ENCODE measurements around the gene SEMA5A. TPM values are rescaled to one million over a fixed set of nuclear protein-coding genes. Genes with fewer than 3 reads are reported as not detected.

The SEMA5A gene
- total RNA-seq, 1 experiment from 2014 or later: 18.6 TPM

DNA sequence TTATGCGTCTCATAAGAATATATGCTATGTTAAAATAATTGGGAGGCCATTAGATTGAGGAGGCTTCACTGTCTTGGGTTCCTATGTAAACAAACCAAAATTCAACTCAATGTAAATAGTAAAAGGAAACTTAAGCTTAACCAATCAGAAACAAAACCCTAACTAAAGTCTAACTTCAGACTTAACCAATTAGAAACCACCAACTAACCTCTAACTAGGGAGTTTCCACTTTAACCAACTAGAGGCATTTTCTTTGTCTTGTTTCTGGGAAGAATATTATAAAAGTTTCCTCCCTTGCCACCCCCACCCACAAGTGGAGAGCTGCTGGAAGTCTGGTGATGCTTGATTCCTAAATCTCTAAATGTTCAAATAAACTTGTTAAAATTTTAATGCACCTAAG lies 214.5 kb downstream of the SEMA5A start:
- no peak for DNase-seq (ENCODE audit: low read depth)

DNA sequence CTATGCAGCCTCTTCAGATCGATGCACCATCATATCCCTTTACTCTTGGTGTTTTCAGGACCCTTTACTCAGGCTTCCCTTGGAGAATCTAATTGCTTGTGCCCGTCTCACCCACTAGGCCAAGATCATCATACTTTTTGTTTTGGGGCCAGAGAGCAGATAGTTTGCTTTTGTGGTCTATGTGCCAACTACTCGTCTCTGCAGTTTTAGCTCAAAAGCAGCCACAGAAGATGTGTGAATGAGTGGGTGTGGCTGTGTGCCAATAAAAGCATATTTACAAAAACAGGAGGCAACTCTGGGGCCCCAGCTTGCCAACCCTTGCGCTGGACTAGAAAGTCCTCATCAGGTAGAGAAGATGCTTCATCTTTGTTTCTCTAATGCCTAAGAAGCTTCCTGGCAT lies 216.8 kb downstream of the SEMA5A start:
- no peak for DNase-seq (ENCODE audit: low read depth)

DNA sequence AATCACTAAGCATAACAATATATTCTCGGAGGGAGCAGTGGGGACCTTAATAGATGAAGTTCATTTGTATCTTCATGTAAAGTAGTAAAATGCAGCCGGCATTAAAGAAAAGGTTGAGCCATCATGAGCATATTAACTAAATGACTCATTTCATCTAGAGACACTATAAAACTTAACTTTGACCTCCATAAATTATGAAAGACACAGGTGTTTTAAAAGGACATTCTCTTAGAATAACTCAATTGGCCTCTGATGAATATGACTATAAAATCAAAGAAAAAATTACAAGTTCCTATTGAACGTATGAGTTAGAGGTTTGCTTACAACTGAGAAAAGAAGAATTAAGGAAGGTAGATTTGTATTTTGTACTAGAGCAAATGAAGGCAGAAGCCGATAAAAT lies 220.3 kb downstream of the SEMA5A start:
- peak; percentile 40 for DNase-seq (ENCODE audit: low read depth)

DNA sequence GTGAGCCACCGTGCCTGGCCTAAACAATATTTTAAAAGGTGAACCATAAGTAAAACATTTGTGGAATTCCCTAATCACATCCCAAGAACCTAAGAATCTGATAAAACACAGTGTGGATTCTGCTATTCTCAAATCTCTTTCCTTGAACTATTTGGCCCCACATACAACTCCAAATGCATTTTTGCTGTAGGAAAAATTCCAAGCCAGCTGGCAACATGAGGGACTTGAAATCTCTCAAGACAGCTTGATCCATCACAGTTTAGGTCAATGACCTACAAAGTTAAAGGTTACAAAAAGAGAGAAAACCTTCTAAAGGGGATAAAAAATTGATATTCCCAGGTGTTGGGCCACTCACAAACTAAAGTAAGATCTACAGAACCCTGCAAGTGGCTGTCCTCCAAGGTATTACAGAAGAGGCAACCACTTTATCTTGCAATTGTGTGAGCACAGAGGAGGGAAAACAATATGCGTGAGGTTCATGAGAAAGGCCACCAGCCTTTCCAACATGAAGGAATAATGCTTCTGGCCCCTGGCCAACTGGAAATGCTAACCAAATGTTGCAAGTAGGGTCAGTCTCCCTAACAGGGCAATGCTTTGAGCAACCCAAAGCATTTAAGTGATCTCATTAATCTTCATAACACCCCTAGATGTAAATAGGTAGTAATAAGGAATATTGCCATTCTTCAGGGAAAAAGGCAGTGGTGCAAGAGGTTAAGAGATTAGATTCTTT lies 221.4 kb downstream of the SEMA5A start:
- peak; percentile 38 for DNase-seq (ENCODE audit: low read depth)

DNA sequence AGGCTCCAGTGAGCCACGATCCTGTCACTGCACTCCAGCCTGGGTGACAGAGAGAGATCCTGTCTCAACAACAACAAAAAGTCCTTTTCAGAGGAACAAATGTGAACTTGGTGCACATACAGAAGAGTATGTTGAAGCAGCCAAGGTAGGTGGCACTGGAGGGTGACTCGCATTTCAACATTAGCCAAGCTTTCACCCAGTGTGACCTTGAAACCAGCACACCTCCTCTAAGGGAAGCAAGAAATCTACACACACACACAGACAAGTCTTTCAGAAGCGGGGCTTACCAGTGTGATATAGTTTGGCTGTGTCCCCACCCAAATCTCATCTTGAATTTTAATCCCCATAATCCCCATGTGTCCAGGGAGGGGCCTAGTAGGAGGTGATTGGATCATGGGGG lies 225.2 kb downstream of the SEMA5A start:
- DNase-seq (ENCODE audit: low read depth): no peak

DNA sequence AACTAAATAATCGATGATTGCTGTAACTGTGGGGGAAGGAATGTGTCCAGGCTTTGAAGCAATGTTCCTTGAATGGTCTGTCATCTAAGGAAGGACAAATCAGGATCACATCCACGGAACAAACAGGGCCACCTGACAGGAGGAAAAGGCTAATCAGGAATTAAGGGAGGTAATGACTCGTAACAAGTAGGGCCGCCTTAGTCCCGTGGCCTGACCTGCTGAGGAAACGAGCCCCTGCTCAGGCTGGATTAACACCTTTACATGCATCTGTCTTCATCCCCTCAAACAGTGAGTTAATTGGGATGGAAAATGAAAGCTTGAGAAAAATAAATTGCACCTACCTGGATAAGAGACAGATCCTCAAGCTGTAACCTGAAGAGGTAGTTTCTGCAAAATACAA lies 227.8 kb downstream of the SEMA5A start:
- DNase-seq (ENCODE audit: low read depth): no peak

DNA sequence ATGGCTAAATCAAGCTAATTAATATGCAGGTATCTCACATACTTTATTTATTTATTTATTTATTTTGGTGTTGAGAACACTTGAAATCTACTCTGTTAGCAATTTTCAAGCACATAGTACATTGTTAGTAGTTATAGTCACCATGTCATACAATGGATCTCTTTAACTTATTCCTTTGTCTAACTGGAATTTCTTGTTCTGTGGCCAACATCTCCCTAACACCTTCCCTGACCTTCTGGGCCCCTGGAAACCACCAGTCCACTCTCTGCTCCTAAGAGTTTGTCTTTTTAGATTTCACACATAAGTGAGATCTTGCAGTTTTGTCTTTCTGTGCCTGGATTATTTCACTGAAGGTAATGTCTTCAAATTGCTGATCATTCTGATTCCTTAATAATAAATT lies 229.1 kb downstream of the SEMA5A start:
- DNase-seq (ENCODE audit: low read depth): no peak

DNA sequence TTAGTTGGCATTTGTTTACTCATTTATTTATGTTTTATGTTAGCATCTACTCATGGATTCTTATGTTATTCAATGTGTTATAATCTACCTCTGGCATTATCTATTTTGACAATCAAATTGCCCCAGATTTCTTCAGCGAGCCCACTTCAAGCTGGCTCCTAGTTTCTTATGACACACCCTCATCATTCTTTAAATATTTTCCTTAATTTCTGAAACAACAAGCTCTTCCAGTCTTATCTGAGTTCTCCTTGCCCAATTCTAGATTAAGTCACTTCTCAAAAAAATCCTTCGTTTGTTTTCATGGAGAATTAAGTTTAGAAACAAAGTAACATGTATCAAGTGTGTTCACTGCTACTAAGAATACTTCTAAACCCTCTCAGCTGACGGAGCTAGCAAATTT lies 229.8 kb downstream of the SEMA5A start:
- no peak for DNase-seq (ENCODE audit: low read depth)

DNA sequence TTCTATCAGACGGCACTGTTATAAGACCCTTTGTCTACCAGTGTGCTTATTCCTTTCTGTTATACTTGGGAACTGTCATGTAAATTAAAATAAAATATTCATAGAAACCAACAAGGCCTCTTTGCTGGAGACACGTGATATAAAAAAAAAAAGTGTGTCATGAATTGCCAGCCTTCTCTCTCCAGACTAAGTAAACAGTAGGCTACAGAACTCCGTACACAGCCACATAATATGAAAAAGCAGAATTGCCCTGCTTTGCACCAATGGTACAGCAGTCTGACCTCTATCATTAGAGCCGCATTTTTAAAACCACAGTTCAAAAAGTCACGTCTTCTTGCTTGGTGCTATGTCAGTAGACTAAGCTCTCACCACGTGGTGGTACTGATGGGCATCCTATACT lies 231.3 kb downstream of the SEMA5A start:
- no peak for DNase-seq (ENCODE audit: low read depth)

DNA sequence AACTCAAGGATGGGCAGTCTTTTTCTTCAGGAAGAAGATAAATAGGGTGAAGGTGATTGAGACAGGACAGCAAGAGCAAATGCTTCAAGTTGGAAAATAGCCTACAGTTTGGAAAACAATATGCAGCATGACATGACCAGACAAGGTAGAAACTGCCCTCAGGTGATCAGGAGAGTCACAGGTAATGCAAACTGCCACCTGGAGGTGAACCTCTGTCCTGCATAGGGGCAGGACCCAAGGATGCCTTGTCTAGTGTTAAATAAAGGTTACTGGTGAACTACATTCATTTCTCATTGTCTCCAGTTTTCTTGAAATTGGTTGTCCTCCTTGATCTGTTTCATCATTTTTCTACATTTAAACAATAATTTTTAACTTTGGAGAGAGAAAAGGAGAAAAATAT lies 232.1 kb downstream of the SEMA5A start:
- no peak for DNase-seq (ENCODE audit: low read depth)

DNA sequence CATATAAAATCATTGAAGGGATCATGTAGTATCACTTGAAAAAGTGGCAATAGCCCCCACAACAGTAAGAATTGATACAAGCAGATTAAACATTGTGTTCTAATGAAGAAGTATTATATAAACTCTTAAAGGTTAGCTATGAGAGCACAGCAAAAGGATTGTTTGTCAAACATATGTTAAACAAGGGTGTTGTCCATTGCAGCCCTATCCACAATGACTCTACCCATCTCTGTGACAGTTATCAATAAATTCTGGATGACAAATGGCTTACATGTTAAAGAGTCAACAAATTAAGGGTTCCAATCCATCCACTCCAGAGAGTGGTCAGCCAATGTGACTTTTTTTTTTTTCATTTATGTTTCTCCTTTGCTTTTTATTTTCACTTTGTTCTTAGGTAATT lies 238.7 kb downstream of the SEMA5A start:
- DNase-seq (ENCODE audit: low read depth): no peak

DNA sequence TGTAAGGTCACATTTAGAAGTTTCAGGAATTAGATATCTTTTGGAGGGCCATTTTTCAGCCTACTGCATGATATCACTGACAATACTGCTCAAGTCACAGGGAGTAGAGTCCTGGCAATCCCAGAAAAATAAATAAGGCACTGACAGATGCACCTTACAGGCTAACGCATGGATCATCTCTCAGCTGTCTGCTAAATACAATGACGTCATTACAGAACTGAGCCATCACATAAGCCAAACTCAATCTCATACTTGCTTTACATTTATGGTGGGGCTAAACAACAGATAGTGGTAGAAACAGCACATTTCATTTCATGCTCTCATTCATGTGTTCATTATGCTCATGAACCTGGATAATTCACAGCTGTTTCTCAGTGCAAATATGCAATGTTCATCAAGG lies 243.7 kb downstream of the SEMA5A start:
- DNase-seq (ENCODE audit: low read depth): peak; percentile 12

DNA sequence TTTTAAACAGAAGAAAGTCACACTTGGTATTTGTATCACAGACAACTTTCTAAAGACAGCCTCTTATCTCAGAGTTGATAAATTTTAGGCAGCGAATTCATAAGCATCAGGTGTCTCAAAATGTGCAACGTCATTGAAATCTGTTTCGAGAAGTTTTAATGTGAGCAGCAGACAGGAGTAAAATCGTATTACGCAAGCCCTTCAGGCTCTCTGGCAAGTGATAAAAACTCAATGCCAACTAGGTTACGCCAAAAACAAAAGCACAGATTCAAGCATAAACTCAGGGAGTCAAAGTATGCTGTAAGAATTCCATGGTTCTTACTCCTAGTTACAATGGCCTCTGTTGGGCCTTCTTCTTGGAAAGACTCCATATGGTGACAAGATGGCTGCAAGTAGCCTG lies 244.7 kb downstream of the SEMA5A start:
- no peak for DNase-seq (ENCODE audit: low read depth)

DNA sequence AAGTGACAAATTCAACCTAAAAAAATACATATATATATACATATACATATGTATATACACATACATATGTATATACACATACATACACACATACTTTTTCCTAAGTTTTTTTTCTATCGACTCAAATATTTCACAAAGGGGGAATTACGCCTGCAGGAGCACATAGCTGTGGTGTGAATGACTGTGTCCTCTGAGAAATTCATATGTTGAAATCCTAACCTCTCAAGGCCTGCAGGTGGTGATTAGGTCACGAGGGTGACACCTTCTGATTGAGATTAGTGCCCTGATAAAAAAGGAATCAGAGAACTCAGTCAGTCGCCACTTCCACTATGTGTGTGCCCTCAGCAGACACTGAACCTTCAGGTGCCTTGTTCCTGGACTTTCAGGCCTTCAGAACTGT lies 248.7 kb downstream of the SEMA5A start:
- no peak for DNase-seq (ENCODE audit: low read depth)

DNA sequence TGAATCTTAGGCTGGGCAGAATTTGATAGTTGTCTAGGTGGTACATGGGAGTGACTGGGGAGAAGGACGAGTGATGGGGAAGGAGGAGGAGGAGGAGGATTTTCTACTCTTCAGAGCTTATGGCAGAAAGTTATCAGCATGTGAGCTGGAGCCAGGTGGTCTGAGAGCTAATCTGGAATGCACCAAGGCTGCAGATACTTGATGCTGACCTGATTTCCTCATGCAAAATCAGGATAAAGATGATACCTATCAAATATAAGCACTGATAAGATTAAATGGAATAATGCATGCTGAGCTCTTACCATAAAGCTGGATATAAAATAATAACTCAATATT lies 250.4 kb downstream of the SEMA5A start:
- DNase-seq (ENCODE audit: low read depth): no peak

DNA sequence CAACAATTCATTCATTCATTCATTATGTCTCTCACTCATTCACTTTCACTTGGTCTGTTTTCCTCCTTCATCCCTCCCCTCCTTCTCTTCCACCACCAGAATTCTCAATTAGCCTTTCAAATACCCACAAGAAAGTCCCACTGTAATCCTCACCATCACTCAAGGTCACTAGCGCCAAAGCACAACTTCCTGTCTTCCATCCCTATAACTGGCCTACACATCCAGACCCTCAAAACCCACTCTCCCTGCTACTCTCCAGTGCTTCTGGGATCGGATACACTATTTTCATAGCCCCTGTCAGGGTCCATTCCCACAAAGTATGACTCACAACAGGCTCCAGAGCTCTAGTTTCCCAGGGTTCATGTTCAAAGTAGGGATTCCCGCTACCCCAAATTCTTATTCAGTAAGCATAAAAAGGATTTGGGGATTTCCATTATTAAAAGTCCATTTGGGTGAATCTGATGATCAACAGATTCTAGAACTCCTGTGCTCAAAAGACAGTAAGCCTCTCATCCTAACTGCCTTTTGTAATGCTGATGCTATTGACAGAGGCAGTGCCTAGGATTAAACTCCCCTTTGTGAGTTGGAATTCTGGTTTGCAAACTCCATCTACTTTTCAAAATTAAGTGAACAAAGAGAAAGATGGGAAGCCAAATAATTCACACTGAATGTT lies 250.9 kb downstream of the SEMA5A start:
- DNase-seq (ENCODE audit: low read depth): no peak

DNA sequence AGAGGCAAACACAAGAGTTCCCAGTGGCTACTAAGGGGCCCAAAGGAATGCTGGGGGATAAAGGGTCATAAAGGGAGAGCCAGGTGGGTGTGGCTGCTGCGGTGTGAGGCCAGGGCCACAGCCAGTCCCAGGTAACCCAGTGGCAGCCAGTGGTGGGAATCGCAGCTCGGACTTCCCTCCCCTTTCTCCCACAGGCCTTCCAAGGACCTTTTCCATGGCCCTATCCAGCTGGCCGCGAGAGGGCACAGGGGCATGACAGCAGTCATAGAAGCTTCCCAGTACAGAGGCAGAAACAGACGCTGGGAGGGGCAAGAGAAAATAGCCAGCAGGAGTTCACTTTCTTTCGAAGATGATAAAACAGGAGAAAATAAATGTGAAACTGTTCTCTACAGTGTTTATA lies 257.6 kb downstream of the SEMA5A start:
- DNase-seq (ENCODE audit: low read depth): peak; percentile 41

DNA sequence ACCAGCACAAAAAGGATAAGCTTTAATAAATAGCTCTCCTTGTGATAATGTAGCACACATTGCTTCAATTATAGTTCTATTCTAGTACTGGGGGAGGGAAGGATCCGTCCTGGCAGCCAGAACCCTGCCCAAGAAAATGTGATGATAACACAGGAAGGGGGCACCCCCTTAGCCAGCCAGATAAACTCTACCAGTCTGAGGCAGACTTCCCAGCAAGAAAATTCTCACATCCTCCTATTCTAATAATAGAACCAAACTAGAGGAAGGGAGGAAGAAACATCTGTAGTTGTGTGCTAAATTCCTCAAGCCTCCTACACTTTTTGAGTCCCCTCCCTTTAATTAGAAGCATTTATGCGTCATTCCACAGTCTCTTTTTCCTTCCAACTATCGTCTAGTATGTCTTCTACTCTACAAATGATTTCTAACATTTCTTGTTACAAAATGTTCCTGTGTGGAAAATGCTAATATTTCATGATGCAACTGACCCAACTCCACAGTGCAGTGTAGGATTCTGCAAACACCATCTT lies 261.0 kb downstream of the SEMA5A start:
- peak; percentile 30 for DNase-seq (ENCODE audit: low read depth)

DNA sequence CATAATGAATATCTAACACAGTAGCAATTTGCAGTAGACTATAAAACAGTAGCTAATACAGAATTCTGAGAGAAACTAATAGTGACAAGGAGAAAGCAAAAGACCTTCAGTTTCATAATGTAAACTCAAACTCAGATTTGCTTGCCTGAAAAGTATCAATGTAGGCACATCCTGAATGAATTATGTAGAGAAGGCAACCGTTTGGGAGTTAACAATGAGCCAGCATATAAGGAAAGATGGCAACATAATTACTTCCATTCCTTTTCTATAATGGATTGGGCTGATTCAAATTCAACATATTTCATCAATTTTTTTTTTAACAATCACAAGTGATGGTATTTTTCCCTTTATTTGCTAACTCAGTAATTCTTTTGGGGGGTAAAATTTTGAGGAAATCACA lies 261.6 kb downstream of the SEMA5A start:
- DNase-seq (ENCODE audit: low read depth): no peak

DNA sequence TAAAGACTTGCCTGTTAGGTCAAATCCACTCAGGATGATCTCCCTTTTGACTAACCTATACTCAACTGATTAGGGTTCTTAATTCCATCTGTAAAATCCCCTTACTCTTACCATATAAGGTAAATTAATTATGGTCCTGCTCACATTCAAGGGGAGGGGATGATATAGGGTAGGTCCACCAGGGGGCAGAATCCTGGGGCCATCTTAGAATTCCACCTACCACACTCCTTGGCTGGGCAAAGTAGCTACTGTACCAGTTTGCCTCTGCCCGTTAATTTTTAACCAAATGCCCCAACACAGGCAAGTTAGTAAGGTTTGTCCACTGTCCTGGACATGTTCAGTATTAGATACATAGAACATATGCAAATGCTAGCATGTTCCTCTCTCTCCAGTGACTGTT lies 262.4 kb downstream of the SEMA5A start:
- DNase-seq (ENCODE audit: low read depth): no peak

DNA sequence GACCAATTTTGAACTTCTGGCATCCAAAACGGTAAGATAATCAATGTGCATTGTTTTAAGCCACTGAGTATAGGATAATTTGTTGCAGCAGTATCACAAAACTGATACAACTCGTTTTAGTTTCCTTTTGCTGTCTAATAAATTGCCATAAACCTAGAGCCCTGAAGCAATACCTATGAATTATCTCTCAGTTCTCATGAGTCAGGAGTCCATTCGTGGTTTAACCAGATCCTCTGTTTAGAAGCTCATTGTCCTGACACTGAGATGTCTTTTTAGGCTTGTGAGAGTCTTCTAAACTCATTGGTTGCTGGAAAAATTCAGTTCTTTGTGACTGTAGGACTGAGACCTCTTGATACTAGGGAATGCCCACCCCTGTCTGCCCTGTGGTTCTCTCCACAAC lies 262.9 kb downstream of the SEMA5A start:
- peak; percentile 75 for DNase-seq (ENCODE audit: low read depth)

DNA sequence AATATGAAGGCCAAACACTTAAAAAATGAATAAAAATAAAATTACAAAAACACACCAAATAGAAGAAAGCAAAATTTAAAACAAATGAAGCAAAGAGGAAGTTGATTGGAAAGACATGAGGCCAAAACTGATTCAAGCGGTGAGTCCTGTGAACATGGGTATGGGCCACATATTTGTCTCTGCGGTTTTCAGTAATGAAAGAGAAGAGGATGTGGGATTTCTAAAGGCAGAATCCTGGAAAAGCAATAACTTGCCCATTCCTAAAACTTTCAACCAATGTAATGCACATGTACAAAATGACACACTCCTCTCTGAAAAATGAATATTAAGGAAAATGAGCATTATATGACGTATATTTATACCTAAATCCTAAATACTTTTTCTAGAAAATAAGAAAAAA lies 263.7 kb downstream of the SEMA5A start:
- peak; percentile 74 for DNase-seq (ENCODE audit: low read depth)

DNA sequence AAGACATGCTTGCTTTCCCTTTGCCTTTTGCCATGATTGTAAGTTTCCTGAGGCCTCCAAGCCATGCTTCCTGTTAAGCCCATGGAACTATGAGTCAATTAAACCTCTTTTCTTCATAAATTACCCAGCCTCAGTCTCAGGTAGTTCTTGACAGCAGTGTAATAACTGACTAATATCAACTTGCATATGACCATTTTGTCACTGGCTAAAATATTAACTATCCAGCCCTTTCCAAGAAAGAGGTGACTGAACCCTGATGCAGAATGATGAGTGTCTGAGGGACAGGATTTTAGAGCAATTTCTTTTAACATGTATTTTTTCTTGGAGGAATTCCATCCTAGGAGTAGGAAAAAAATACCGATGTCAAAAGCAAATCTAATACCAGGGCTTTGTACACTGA lies 266.1 kb downstream of the SEMA5A start:
- DNase-seq (ENCODE audit: low read depth): no peak

Data from M059J (cell line).